Activated CD4-positive, alpha-beta T cell treated with anti-CD3 and anti-CD28 coated beads, Interleukin-2, Interleukin-4, amounts not matched to agents 100 ng/mL and 50 ng/mL, durations not matched to agents 16 hours and 8 hours (primary cell): ENCODE data around the gene NUMBL.
A peak's percentile ranks its signal among the peaks of the same experiment; 100 is the strongest.
"Not testable (repeated sequence)": the region's sequence is repeated elsewhere in the genome, so short reads cannot be mapped to it uniquely, and the experiment has no call there.

Source experiments
- DNase-seq: peaks from one replicate; pipeline ENCODE4 v3.0.0-alpha.2; 2020; ENCODE audit warnings: low spot score

NUMBL gene

GRCh38 chr19:40690050-40690692 is at the start of gene NUMBL:
Gene NUMBL (minus strand): TSS chr19:40690651. CDS start chr19:40690483, 168 bp downstream.
- DNase-seq: no peak

GRCh38 chr19:40739030-40739839 is 48.8 kb upstream of the NUMBL start:
- DNase-seq: no peak

- no peak for DNase-seq
Observed at GRCh38 chr19:40737102-40737644, 46.7 kb upstream of the NUMBL start.

GRCh38 chr19:40736661-40737060 is 46.2 kb upstream of the NUMBL start:
- no peak for DNase-seq

GRCh38 chr19:40735013-40735771 is 44.7 kb upstream of the NUMBL start:
- no peak for DNase-seq

GRCh38 chr19:40733149-40733548 is 42.7 kb upstream of the NUMBL start:
- DNase-seq: no peak

- not testable (repeated sequence) for DNase-seq
Observed at GRCh38 chr19:40732304-40732703, 41.9 kb upstream of the NUMBL start.

GRCh38 chr19:40730065-40730464 is 39.6 kb upstream of the NUMBL start:
- not testable (repeated sequence) for DNase-seq

- DNase-seq: no peak
Observed at GRCh38 chr19:40726279-40726678, 35.8 kb upstream of the NUMBL start.

GRCh38 chr19:40724855-40725254 is 34.4 kb upstream of the NUMBL start:
- peak; percentile 46 for DNase-seq

- DNase-seq: no peak
Observed at GRCh38 chr19:40724315-40724714, 33.9 kb upstream of the NUMBL start.

GRCh38 chr19:40723661-40724254 is 33.3 kb upstream of the NUMBL start:
- no peak for DNase-seq

- no peak for DNase-seq
Observed at GRCh38 chr19:40721936-40722661, 31.6 kb upstream of the NUMBL start.

- no peak for DNase-seq
Observed at GRCh38 chr19:40721140-40721486, 30.7 kb upstream of the NUMBL start.

GRCh38 chr19:40719414-40719894 is 29.0 kb upstream of the NUMBL start:
- no peak for DNase-seq

- DNase-seq: no peak
Observed at GRCh38 chr19:40718774-40719391, 28.4 kb upstream of the NUMBL start.

- DNase-seq: no peak
Observed at GRCh38 chr19:40717880-40718773, 27.7 kb upstream of the NUMBL start.

GRCh38 chr19:40717325-40717879 is 27.0 kb upstream of the NUMBL start:
- DNase-seq: no peak
